ENCODE results near the gene SLC39A11.
"Not testable (repeated sequence)": the region's sequence is repeated elsewhere in the genome, so short reads cannot be mapped to it uniquely, and the experiment has no call there.

SLC39A11 gene

DNA sequence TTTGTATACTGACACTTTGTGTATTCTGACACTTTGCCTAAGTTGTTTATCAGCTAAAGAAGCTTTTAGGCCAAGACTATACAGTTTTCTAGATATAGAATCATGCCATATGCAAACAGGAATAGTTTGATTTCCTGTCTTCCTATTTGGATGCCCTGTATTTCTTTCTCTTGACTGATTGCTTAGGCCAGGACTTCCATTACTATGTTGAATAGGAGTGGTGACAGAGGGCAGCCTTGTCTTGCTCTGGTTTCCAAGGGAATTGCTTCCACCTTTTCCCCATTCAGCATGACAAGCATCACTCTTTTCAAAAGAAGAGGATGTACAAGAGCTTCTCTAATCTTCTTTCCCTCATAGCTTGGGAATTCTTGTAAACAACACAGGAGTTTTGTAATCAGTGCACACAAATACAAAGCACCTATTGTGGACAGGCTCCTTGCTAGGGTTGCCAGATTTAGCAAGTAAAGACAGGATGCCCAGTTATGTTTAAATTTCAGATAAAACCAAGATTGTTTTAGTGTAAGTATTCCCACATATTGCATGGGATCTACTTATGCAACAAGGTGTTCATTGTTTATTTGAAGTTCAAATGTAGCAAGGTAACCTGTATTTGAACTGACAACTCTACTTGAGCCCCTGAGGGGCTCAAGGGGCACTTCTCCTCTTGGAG lies 233.5 kb downstream of the SLC39A11 start:
- no peak for DNase-seq

DNA sequence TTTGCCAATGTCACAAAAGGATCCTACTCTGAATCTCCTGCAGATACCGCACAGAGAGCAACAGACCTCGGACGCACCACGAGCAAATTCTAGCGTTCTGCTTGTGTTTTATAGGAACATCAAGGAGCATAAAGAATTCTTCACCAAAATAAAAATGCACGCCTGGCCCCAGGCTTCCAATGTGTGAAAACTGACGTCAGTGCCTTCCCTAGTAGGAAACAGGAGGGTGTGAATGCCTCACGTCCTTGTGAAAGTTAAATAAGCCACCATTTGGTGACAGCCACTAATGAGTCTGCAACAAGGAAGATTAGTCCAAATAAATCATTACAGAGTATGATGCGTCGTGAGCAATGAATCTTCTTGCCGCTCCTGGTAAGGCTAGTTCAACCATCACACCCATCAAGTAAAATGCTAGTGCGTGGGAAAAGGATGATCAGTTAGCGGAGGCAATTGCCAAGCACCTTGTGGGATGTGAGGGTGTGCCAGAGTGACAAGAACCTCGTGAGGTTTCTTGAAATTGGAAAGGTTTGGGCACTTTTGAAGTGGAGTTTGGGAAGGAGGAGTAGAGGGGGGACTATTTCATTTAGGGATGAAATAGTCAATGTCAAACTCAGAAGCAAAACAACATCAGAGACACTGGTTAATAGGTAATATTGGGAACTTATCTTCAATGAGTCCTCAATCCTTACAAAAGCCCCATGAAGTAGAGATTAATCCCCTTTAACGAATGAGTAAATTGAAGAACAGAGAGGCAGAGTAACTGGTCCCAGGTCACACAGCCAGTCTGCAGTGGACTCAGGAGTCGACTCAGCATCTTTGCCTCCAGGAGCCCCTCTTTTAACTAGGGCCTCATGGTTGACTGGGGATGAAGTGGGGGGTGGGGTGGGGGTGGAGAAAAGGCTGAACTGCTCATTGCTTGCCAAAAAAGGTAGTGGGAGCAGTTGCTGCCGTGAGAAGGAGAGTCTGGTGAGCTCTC lies 238.8 kb downstream of the SLC39A11 start:
- DNase-seq = no peak

DNA sequence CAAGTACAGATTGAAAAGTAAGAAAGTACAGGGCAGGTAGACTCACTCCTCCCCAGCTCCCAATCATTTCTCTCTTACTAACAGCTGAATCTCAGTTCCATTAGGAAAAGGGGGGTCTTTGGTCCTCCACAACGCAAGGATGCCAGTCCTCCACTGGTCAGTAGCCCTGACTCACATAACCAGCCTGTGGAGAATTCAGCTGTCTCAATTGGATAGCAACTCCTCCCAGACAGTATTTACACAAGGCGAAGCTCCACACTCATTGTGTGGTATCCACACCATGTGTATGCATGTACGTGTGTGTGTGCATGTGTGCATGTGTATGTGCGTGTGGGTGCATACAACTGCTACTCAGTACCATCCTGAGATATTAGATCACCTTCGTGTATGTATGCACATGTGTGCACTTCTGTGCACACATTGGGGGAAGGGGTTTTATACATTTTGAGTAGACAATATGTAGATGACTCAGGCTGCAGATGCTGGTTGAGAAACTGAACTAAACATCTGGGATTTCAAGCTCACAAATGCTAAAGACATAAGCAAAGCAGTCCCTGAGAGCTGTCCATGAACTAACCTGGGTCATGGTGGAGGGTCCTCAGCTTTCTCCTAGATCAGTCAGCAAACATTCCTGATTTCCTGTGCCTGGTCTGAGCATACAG lies 240.1 kb downstream of the SLC39A11 start:
- no peak for DNase-seq

DNA sequence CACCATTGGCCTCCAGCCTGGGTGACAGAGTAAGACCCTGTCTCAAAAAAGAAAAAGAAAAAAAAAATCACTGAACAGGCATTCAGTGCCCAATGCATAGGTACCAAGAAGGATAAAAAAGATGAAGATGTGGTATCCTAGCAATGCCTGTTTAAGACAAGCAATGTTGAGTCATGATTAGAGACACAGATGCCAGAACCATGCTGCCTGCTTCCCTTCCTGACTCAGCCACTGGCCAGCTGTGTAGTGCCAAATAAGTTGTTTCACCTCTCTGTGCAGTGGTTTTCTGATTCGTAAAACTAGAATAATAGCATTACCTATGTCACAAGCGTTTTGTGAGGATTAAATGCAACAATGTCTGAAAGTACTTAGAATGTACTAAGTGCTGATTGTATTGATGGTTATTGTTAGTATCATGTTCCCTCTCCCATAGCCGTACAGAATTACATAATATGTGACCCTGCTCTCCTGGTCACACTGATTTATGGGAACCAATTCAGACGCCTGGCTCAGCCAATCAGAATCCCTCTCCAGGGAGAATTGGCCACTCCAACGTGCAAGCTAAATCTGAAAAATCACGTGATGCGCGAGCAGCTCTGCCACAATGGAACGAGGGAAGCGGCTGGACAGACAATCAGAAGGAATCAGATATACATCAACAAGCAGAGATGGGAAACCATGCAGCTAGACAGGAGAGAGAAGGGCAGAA lies 241.9 kb downstream of the SLC39A11 start:
- no peak for DNase-seq

DNA sequence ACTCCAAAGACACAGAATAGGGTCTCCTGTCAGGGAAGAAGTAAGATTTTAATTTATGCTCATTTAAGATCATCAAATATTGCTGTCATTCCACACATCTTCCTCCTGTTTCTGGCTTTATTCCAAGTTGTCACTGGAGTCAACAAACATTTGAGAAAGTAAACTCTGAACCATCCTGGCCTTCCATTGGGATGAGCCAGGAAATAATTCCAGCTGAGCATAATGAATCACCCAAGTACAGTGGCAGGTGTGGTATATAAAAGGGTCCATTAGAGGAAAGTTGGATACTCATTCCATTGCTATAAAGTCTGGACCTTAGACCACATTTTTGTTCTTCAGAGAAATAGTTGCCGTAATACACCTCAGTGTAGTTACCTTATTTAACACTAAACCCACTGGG lies 246.1 kb downstream of the SLC39A11 start:
- DNase-seq = no peak

DNA sequence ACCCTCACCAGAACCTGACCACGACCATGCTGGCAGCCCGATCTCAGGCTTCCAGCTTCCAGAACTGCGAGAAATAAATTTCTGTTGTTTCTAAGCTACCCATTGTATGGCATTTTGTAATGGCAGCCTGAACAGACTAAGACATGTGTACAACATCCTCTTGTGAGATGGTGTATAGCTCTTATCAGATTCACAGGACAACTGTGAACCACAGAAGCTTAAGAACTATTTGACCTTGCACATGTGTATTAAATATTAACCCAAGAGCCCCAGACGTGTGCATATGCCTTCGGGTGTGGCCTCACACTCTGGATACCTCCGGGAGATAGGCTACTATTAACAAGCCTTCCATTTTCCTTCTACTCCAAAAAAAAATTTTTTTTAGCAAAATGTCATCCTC lies 248.9 kb downstream of the SLC39A11 start:
- DNase-seq = no peak

DNA sequence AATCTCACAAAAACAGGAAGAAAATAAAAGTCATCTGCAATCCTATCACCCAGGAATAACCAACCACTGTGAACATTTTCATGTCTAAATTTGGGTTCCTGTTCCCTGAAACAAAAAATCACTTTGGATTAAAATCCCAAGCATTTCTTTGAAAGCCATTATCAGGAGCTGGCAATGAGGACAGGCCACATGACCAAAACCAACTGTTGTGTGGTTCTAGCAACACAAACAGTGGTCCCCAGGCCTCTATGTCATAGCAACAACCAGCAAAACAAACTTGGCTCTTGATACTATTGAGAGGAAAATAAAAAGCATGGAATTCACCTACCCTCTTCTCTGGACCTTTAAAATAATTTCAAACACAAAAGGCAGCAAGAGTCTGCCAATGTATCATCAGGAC lies 252.5 kb downstream of the SLC39A11 start:
- DNase-seq = no peak

DNA sequence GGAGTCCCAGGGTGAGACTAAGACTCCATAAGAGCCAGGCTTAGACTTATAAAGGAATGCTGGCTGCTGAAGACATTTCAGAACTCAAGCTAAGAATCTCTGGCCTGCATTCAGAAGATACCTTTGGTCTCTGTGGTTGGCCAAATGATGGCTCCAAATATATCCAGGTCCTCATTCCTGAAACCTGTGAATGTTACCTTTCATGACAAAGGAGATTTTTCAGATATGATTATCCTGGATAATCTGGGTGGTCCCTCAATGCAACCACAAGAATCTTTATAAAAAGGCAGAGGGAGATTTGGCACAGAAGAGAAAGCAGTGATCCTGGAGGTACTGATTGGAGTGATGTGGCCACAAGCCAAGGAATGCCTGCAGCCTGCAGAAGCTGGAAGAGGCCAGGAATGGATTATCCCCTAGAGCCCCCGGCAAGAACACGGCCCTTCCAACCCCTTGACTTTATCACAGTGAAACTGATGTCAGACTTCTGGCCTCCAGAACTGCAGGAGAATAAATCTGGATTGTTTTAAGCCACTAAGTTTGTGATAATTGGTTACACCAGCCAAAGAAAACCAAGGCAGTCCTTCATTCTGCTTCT lies 253.3 kb downstream of the SLC39A11 start:
- no peak for DNase-seq

DNA sequence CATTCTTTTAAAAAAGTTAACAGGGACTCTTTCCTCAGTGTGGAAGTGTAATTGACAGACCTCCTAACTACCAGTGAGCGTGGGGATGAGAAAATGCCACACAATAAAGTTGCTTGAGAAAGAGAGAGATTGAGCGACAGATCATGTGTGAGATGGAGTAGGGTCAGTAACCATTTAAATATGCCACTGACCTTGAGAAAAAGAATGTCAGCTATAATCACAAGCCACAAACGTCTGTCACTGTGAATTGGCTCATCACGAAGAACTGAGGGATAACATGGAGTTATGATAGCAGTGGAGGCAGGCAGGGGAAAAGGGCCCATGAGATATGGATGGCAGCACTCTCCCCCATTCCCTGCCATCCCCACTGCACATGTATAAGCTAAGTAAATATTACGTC lies 253.9 kb downstream of the SLC39A11 start:
- no peak for DNase-seq

DNA sequence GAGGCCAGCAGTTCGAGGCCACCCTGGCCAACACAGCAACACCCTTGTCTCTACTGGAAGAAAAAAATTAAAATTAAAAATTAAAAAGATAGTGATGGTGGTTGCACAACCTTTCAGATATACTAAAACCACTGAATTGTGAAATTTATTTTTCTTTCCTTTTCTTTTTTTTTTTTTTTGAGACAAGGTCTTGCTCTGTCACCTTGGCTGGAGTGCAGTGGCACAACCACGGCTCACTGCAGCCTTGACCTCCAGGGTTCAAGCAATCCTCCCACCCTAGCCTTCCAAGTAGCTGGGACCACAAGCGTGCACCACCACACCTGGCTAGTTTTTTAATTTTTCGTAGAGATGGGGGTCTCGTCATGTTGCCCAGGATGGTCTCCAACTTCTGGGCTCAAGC lies 254.4 kb downstream of the SLC39A11 start:
- DNase-seq = no peak

DNA sequence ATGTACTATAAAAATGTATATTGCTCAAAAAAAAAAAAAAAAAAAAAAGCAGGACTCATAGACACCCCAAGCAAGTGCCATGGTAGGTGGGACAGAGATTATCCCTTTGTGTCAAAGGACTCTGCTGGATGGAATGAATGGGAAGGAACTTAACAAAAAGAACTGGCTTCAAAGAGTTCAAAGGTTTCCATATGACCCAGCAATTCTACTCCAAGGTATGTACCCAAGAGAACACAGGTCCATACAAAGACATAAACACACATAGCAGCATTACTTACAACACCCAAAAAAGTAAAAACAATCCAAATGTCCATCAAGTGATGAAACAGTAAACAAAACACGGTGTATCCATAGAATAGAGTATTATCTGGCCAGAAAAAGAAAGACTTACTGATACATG lies 255.2 kb downstream of the SLC39A11 start:
- no peak for DNase-seq

DNA sequence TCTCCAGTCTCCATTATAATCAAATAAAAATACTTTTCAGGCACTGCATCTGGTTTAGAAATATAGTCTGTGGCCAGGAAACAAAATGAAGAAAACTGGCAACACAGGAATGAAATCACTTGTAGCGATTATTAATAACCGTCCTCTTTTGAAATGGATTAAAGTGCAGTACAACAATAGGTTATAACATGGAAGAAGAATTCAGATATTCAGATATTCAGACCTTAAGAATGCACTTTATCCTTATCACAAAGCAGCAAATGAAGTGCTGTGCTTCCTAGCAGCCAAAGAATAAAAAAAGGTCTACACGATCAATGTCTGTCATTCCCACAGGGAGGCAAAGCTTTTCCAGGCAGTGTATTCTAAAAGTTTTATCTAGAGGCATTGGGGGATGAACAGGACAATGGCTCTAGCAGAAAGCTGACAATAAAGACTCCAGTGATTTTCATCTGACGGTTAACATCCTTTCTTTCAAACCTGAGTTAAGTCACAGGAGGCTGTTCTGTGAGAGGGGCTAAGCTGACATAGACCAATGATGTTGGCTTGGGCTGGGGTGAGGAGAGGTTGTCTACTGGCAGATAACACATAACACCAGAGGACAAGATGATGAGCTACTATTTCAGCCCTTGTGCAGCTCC lies 259.2 kb downstream of the SLC39A11 start:
- no peak for DNase-seq

DNA sequence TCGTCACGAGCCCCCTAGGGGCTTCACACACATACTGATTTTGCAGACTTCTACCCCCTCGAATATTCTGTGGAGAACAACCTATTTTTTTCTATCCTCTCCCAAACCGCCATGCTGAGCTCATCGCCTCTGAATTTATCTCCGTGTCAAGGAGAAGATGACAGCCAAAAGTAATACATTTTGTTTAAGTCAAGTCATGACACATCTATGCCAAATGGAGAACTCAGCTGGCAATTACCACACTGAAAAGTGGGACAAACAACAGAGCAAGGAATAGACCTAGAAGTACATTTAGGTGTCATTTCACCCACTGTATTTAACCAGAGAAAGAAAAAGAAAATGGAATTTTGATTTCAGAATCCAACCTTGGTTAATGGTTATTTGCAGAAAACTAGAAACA lies 260.2 kb downstream of the SLC39A11 start:
- DNase-seq = no peak

DNA sequence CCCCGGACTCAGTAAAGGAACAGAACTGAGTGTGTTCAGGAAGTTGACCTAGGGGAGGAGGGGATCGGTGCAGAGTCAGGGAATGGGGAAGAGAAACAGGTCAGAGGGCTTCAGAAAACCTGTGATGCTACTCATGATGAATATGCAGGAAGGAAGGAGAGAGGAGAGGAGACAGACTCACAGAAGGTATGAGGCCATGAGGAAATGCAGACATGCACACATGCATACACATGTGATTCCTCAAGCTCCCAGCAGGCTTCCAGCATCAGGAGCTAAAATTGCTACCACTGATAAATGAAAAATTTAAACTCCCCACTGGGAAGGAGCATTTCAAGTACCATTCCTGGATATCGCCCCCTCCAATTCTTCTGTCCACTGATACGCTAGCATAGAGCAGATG lies 262.6 kb downstream of the SLC39A11 start:
- no peak for DNase-seq

DNA sequence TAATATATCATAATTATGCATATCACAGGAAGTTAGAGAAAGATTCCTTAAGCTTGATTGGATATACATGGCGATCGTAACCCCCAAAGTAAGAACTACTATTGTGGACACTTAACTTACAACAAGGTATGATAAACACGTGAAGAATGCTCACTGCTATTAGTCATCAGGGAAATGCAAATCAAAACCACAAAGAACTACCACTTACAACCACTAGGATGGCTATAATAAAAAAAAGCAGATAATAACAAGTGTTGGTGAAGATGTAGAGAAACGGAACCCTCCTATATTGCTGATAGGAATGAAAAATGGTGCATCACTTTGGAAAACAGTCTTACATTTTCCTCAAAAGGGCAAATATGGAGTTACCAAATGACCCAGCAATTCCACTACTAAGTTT lies 265.9 kb downstream of the SLC39A11 start:
- no peak for DNase-seq

DNA sequence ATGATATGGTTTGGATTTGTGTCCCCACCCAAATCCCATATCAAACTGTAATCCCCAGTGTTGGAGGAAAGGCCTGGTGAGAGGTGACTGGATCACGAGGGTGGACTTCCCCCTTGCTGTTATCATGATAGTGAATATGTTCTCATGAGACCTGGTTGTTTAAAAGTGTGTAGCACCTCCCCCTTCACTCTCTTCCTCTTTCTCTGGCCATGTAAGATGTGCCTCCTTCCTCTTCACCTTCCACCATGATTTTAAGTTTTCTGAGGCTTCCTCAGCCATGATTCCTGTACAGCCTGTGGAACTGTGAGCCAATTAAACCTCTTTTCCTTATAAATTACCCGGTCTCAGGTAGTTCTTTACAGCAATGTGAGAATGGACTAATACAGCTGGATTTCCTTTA lies 266.4 kb downstream of the SLC39A11 start:
- DNase-seq = not testable (repeated sequence)

DNA sequence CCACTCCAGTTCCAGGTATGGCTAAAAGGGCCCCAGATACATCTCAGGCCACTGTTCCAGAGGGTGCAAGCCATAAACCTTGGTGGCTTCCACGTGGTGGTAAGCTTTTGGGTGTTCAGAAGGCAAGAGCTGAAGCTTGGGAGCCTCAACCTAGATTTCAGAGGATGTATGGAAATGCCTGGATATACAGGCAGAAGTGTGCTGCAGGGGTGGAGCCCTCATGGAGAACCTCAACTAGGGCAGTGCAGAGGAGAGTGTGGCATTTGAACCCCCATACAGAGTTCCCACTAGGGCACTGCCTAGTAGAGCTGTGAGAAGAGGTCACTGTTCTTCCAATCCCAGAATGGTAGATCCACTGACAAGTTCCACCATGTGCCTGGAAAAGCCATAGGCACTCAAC lies 267.3 kb downstream of the SLC39A11 start:
- no peak for DNase-seq

DNA sequence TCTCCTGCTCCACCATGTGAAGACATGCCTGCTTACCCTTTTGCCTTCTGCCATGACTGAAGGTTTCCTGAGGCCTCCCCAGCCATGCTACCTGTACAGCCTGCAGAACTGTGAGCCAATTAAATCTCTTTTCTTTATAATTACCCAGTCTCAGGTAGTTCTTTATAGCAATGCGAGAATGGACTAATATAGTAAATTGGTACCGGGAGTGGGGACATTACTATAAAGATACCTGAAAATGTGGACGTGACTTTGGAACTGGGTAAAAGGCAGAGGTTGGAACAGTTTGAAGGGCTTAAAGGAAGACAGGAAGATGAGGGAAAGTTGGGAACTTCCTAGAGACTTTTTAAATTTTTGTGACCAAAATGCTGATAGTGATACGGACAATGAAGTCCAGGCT lies 268.2 kb downstream of the SLC39A11 start:
- DNase-seq = not testable (repeated sequence)

DNA sequence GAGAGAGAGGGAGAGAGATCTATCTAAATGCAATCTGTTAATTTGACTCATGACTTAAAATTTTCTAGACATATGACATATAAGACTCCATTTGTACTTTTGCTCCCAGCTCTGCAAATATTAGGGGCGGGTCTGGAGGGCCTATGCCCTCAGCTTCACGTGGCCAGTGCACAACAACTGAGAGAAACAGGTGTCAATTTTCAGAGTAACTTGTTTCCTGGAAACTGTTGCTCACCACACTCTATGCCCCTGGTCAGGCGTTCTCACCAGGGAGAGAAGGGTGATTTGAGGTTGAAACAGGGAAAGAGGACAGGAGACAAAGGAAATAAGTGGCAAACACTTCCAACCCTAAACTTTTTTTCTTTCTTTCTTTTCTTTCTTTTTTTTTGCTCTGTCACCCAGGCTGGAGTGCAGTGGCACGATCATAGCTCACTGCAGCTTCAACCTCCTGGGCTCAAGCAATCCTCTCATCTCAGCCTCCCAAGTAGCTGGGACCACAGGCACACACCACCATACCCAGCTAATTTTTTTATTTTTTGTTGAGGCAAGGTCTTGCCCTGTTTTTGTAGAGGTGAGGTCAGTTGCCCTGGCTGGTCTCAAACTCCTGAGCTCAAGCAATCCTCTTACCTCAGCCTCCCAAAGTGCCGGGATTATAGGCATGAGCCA lies 270.0 kb downstream of the SLC39A11 start:
- DNase-seq = no peak

DNA sequence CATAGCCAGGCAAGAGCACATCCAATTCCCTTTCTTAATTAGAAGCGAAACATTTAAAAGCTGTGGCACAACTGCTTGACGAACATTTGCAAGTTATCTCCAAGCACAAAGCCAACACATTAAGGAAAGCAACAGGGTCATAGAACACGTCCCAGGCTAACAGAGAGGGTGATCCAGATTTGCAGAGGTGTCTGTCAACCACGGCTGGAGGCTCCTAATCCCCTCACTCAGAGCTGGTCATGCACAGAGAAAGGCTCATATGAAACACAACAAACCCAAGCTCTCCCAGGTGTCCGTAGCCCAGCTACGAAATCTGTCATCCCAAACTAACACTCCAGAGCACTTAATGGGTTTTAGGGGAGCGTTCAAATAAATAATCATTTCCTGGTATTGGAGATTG lies 276.1 kb downstream of the SLC39A11 start:
- DNase-seq = no peak

DNA sequence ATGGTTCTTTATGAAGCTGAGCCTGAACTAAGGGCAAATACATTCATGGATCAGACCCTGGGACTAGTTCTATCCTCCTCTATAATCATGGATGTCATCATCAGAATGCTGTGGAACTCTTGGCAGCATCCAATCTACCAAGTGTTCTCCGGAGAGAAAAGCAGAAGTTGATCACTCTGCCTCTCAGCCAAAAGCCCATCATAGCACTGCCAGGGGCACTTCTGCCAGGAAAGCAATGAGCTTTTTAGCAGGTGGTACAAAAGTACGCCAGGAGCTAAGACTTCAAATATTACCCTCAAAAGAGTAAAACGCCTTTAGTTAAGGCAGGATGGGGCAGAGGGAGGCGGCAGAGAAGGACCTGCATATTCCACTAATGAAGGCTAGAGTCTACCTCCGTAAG lies 279.0 kb downstream of the SLC39A11 start:
- no peak for DNase-seq

DNA sequence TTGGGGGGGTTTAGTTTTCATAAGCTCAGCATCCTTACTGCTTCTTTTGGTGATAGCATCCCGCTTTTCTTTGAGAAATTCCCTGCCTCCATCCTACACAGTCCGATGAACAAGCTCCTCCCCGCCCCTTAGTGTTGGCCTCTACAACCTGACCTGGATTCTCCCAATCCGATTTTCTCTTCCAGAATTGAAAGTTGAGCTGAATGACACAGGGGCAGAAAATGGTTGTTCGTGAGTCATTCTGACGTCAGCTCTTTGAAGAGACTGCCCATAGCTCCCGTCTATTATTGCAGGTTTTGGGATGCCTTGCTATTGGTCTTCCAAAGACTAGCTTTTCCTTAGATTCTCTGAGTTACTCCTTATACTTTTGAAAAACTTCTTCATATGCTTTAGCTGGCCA lies 279.7 kb downstream of the SLC39A11 start:
- DNase-seq = no peak

All from NCI-H748 treated with DMSO at 0.1 percent for 48 hours (cell line).